NCI-H187 treated with DMSO at 0.1 percent for 48 hours (cell line): ENCODE measurements around the gene FOXP1.

Experiments used
- DNase-seq: peaks from one replicate; lab custom pipeline; 2025; lab: John Stamatoyannopoulos, UW

FOXP1 gene

DNA sequence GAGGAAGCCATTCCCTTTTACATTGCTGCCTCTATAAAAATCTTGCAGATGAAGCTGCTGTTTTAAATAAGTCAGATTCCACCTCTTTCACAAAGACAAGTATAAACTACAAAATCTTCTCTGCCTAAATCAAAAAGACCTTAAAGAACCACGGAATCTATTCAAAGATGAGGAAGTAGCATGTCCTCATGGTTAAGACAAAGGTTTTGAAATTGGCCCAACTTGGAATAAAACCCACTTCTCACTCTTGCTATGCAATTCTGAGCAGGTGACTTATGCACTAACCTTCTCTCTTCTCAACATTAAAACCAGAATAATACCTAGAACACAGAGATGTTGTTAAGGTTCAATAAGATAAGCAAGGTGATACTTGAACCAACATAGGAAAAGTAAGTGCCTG lies 97.6 kb downstream of the FOXP1 start:
- DNase-seq: no peak

DNA sequence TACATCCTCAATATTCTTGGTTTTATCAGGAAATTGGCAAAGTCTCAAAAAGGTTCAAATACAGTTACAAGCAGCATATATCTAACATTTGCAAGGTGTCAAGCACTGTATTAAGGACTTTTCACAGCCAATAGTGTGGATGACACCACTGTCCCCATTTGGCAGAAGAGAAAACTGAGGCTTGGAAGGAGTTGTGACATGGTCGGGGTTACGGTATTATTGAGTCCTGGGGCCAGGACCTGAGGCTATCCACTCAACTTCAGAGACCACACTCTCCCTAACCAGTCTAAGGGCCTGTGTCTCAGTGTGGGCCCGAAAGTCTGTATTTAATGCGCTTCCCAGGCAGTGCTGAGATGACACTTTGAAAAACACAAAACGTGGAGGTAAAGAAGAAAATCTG lies 99.1 kb downstream of the FOXP1 start:
- DNase-seq: no peak

DNA sequence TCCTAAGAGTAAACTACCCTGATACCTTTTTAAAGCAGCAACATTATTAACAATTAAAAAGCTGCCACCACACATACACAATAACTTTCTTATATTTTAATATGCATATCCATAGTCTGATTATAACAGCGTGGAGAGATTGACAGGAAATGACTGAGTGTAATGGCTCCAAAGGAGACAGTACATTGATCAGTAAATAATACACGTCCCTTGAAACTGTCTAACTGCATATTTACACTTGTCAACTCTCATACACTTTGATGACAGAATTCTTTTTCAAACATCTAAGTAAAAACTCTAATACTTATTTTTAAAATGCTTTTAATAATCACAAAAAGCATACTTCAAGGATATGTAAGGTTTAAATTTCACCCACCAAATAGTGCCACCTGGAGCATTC lies 99.5 kb downstream of the FOXP1 start:
- DNase-seq: no peak

DNA sequence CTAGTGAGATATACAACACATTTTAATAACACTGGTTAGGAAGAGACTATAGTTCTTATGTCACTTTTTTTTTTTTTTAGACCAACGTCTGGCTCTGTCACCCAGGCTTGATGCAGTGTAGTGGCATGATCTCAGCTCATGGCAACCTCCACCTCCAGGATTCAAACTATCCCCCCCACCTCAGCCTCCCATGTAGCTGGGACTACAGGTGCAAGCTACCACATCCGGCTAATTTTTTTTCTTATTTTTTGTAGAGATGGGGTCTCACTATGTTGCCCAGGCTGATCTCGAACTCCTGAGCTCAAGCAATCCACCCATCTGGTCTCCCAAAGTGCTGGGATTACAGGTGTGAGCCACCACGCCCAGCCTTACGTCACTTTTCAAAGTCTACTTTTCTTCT lies 100.8 kb downstream of the FOXP1 start:
- no peak for DNase-seq

DNA sequence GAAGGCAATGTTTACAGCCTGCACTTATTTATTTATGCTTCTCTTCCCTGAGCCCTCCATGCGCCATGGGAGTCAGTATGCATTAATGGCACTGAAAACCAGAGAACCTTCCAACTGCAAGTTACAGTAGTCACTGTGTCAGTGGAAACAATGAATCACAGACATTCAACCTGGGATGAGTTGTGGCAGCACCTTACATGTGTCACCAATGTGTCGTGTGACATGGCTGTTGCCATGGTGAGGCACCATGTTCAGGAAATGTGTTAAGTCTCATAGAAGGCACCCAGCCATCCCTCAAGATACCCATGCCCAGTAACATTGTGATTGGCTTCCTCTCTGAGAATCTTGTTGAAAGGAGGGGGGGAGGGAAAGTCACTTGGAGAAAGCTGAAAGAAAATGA lies 105.0 kb downstream of the FOXP1 start:
- DNase-seq: no peak

DNA sequence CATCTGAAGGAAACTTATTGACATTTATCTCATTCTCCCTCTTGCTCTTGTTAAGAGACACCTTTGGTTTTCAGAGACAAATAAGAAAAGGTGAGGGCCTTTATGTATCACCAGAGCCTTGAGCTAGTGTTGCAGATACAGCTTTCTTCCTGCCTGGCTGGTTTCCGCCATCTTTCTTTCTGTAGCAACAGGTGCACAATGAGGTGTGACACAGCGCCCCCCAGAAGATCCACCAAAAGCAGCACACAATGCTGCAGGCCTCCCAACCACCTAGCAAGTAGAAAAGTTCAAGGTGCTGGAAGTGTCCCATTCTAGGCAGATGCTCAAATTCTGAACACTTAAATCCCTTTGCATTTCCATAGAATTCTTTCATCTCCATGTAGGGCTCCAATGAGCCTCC lies 106.6 kb downstream of the FOXP1 start:
- DNase-seq: no peak

DNA sequence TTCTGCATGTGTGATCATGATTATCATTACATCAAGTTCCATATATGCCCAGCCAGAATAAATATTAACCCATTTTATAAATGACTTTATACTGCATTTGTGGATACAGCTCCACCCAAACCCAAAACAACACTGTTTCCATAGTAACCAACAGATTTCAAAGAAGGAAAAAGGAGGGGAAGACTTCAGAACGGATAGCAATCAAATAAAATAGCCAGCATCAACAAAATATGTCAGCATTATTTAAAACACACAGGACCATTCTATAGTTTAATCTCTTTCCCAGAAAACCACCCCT lies 114.4 kb downstream of the FOXP1 start:
- DNase-seq: no peak

DNA sequence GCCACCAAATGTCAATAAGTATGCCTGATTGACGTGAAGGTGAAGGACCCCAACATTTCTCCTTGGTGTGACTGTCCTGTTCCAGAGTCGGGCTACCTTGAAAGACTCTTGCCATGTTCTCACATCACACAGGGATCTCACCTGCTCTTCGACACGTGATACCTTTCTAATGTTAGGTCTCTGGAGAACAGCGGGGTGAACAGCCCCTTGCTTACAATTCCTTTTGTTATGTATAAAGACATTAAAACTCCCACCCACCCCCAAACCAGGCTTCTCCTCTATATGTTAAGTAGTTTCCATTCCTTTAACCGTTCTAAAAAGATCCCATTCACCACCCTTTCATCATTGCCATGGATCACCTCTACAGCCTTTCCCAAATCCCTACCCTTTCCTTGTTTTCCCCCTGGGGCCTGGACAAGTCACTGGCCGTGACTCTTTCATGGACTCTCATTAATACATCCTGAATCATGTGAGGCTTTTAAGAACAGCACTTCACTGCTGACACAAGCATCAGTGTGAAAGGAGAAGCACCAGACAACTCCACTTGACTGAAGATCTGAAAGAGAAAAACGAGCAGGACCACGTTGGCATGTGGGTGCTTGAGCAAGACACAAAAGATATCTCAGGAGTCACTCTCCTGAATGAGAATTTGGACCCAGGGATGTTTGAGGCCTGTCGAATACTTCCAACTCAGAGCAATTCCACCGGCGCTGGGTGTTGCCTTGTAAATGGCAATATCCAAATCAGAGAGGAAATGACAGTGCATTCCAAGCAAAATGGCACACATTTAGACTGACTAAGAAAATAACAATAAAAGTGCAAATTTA lies 115.0 kb downstream of the FOXP1 start:
- peak; percentile 46 for DNase-seq

DNA sequence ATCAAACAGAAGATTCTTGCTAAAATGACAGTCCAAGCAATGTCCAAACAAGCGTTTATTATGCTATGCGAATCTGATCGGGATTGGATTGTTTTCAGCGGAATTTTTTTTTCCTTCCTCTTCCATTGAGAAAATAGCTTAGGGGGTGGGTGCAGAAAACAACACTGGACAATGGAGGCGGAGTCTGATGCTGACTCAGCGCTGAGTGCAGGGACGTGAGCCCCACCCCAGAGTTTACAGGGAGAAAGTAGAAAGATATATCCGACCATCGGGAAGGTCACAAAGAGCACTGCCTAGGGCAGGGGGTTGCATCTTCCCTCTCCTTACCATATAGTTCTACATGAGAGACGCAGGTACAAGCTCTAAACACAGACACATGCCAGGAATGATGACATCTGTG lies 117.0 kb downstream of the FOXP1 start:
- DNase-seq: no peak

DNA sequence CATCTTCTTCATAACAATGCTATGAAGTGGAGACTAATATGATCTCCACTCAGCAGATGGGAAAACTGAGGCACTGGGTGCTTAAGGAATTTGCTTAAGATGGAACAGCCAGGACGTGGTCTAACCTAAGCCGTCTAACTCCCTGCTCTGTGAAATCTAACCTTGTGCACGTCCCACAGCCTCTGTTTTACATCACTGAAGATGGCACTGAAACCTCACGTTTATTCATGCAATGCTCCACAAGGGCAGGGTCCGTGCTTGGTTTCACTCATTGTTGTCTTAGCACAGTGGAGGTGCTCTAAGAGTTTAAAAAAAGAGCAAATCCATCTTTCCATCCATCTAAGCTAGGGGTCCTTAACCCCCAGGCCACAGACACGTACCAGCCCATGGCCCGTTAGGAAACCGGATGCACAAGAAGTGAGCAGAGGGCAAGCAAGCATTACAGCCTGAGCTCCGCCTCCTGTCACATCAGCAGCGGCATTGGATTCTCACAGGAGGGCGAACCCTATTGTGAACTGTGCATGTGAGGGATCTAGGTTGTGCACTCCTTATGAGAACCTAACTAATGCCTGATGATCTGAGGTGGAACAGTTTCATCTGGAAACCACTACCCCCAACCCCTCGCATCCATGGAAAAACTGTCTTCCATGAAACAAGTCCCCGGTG lies 118.0 kb downstream of the FOXP1 start:
- no peak for DNase-seq

DNA sequence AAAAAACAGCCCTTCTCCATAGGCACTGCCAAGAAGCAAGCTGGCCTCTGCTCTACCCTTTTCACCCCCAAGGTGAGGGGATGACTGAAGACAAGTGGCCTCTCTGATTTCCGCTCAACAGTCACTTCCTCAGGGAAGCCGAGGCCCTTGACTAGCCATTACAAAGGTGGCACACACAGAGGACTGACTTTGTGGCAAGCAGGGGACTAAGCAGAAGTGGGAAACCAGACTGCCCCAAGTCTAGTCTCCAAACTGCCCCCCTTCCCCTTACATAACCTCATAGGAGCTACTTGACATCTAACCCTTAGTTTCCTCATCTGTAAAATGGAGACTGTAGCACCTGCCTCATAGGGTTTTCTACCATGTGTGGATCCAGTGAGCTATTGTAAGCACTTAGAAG lies 118.9 kb downstream of the FOXP1 start:
- no peak for DNase-seq

DNA sequence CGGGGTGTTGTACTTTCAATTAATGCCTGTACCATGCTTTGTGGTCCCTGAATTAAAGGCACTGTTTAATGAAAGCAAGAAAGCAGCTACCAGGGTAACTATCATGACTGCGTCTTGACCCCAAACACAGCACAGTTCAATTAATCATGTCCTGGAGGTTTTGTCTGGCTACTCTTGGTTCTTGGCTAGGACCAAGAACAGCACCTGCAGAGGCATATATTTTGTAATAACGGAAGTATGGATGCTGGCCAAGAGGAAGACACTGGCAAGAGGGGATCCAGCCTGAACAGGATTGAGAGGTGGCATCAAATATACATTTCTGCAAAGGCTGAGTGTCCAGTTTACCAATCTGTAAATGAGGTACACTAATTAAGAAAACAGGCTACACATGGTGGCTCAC lies 119.9 kb downstream of the FOXP1 start:
- no peak for DNase-seq

DNA sequence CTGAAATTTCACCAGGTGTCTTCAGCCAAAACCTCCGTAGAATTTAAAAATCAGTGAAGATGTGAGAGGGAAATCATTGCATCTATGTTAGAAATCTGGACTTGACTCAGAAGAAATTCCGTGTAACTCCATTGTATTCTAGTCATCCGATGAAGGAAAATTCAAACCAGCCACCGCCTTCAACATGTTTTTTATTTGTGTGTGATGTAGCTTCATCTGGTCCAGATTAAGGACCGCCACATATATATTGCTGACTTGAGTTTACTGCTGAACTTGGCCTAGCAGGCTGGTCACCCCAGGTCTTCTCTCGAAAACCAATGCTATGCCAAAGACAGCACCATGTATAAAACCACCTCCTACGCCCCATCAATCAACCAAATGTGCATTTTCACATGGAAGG lies 120.9 kb downstream of the FOXP1 start:
- DNase-seq: no peak

DNA sequence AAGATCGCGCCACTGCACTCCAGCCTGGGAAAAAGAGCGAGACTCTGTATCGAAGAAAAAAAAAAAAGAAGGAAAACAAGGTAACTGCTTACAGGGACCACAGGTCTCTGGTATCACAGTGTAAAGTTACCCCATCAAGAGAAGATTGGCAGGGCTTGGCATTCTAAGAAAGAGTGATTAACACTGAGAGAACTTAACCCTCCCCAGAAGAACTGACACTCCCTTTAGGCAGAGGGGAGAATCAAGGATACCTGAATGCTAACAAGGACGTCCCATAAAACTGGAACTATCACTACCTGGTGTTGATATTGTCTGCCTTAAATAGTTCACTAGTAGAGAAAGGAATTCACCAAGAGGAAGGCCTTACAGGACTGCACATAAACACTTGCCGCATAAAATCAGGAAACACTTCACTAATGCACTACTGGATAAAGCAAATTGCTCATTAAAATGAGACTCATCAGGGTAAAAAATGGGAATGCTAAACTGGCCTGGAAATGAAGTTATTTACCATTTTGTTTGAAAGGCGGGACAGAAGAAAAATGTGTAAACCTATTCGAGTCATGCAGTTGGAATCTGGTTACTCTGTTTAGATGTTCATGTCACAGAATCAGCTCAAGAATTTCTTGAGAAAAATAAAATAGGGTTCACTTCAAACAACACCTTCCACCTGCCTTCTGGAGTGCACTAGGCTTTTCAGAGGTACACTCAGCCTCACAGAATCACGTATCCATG lies 121.6 kb downstream of the FOXP1 start:
- DNase-seq: no peak

DNA sequence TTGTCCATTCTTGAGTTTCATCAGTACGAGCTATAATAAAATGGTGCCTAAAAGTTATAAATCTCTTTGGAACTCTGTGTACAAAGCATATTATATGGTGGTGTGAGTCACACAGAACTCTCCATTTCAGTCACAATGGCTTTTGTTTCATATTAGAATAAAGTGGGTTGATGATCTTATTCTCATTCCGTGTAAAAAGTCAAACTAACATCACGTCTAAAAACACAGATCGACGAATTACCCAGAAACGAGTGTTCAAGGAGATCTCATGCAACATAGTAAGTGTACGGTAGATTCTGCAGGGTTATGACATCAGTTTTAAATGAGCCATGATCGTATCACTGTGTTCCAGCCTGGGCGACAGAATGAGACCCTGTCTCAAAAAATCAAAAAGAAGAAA lies 122.4 kb downstream of the FOXP1 start:
- DNase-seq: no peak

DNA sequence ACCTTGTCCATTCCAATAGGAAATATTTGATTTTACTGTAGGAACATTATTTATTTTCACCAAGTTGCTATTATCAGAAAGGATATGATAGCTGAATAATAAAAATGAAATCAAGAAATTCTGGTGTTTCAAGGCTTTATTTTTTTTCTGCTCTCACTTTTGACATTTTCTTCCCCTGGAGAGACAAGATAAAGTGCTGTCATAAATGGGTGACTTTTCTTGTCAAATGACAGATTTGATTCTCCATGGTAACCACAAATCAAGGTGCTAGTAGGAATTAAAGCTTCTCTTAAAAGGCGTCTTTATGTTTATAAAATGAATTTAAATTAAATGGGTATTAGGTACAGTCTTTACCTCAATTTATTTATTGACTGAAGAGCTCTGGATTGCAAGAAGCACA lies 124.6 kb downstream of the FOXP1 start:
- no peak for DNase-seq

DNA sequence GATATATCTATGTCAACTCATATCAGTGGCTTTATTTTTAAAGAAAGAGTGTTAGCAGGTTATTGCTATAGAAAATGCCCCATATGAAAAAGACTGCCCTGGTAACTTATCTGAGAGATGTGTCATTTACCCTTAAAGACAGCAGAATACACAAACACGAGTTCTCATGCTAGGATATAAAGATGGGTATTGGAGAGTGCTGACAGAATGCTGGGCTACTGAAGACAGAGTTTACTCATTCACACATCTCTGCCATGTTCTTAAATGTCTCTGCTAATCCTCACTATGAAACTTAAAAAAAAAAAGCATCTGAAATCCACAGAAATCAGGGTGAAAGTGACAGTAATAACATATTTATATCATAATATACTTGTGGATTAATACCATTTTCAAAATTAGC lies 126.7 kb downstream of the FOXP1 start:
- DNase-seq: no peak

DNA sequence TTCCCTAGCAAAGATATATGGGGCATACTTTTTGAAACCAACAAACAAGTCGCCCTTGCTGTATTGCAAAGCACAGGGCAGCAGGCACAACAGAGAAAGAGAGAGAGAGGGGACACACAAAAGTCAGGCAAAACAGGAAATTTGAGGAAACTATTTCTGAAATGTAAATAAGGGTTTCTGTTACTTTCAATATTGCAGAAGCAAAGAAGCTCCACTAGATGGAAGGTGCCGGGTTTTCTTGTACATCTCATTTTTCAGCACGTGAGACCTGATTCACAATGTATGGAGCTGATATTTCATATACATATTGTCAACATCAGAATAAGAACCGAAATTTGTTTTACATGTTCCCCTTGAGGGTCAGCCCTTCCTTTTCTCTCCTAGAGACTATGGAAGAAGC lies 127.4 kb downstream of the FOXP1 start:
- no peak for DNase-seq

DNA sequence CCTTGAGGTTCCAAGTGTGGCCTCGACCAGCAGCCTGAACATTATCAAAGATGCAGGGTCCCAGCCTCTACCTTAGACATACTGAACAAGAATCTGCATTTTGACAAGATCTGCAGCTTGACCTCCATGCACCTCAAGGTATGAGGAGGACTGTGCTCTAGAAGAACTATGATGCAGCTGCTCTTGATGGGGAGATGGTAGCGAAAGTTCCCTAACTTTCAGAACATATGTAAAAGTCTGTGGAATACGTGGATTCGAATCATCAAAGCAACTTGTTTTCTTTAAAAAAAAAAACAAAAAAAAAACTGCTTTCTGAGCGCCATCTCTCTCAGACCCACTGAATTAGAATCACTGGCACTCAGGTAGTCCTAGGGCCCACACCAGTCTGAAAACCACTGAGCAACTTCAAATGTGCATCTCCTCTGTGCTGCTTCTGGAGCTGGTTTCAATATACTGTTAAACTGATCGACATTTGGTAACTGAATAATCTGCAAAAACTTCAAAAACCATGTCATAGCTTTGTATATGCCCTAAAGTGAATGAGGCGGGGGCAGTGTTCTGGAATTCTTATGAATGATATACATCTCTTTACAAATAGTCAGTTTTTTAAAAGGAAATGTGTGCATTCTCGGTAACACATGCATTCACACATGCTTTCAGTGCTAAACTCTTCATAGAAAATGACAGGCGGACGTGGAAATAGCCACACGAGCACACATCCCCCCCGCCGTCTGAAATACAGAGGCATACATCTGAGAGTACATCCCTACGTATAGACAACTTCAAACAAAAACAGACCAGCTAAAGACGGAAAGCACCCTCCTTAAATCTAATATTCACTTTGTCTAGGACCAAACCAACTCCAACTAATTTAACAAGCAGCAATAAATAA lies 128.8 kb downstream of the FOXP1 start:
- DNase-seq: no peak

DNA sequence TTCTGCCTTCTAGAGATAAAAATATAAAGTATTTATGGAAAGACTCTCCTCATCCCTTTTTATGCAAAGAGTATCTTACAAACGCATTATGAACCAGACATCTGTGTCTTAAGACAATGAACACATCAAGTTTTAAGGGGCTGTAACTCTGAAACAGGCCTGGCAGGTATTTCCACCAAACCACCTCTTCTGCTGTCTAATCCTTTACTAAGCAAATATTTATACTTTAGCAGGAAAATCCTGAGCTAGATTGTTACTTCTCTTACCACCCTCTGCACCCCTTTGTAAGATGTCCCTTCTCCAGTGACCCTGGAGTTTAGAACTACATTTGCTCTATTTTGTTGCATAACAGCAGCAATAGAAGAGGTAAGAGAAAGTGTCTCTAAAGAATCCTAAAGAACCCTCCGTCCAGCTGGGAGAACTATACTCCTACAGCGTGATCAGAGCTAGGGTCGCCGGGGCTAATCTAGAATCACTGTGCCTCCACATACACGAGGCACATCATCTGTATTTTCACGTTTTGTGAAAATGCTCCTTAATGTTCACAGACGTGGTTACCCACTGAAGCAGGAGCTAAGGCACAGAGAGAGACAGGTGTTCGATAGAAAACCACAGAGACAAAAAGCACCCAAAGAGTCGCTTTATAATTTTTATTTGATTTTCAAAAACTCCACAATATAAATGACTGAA lies 129.6 kb downstream of the FOXP1 start:
- no peak for DNase-seq

DNA sequence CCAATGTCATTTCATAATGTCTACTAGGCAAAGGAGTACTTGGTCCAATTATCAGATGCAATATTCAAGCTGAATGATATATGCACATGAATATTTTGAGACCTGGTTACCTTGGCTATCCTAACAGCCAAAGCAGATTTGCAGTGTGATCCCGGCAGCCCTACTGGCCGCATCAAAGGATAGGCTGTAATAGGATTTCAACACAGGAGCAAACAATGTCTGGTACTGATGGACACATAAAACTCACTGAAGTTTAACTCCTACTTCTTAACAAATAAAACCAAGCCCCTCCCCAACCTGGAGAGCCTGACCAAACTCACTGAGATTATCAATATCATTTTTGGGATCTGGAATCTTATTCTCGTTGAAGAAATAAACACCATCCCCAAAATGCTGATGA lies 130.2 kb downstream of the FOXP1 start:
- DNase-seq: no peak

DNA sequence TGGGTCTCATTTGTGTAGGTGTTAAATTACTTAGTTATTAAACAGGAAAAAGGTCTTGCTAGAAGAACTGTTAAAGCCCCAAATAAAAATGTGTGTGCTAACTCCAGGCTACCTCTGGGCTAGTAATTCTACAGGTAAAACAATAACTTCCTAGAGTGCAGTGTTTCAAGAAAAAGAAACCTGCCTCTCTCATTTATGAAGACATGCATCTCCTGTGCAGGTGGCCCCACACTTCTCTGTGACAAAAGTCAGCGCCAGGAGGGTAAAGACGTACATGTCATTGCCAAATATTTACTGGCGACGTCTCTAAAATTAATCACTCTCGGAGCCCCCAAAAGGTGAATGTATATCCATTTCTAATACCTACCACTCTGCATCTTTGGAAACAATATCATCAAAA lies 131.7 kb downstream of the FOXP1 start:
- no peak for DNase-seq
